GM19351 (cell line): Measurements from ENCODE around the gene OTX2.

ENCODE experiments used
- ATAC-seq: cut with Tn5 transposase; IDR thresholded peaks from one replicate; pipeline ENCODE4 v1.9.1; 2021; ENCODE audit warnings: mild to moderate bottlenecking, moderate library complexity; ENCODE audit not compliant: unreplicated experiment

OTX2 gene

DNA sequence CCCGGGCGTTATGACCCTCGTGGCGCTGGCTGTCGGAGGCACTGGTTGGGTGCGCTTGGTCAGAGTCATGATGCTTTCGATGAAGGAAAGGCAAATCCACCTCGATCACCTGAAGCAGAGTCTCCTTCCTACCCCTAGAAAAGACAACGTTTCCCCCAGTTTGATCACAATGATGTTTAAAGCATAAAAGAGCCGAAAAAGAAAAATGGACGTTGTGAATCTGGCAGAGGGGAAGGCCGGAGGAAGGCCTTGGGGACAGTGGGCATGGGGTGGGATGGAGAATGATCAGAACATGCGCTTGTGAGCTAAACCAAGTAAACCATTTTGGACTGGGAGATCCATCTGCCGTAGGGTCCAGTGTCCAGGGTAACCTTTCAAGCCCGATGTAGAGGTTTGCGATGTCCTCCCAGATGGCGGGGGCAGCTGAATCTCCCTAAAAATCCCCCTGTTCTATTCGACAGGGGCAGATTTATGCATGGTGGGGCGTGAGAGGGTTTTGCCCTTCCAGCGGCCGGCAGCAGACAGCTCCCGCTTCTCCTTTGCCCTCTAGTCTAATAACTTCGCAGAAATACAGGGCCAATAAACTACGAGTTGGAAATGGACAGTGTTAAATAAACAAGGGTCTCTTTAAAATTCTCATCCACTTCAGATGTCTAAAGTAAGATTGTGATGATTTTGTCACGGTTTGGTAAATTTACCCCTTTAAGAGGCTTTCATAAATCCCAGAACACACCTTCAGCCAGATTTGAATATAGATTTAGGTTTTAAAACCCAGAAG lies 2.3 kb upstream of the OTX2 start:
- ATAC-seq = no peak

- no peak for ATAC-seq
Measured at GRCh38 chr14:56811593-56812363, 1.5 kb upstream of the OTX2 start.

DNA sequence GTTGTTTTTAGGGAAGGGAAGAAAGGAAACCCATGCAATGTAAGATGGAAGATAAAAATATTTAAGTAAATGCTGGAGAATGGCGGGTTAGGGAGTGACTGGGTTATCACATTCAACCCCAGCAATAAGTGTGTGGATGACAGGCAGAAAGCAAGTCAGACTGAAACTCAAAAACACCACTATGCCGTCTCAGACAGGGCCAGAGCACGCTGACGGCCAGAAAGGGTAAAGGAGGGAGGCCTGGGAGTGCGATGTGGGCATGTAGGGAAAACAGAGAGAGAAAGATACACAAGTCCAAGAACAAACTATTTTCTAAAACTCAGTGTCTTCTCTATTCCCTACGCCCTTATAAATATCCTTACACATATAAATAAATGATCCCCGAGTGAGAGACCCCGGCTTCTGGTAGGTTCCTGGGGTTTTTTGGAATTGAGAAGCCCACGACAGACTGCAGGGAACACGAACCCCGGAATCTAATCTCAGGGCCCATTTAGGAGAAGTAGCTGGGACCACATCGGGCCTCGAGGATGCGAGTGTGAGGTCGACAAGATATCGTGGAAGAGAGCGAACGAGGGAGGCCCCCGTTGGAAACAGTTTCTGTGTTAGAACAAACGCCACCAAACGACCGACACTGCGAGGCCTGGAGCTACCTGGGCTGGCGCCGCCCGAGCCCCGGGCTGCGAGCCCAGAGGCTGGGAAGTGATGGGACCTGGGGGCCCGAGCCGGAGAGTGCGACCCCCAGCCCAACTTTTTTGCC lies 735 bp upstream of the OTX2 start:
- no peak for ATAC-seq

GRCh38 chr14:56809270-56810146 lies 771 bp downstream of the OTX2 start:
- no peak for ATAC-seq

GRCh38 chr14:56808383-56809269 lies 1.7 kb downstream of the OTX2 start:
- ATAC-seq = no peak

DNA sequence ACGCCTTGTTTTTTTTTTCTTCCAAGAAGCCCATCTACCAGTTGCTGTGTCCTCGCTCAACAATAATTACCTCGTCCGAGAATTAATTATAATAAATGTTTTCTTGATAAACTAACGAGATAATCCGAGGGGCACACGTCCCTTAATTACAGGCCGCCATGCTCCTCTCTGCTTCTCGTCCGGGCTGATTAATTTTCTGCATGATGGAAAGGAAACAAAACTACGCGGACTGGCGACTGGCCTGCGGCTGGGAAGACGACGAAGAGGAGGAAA lies 2.2 kb downstream of the OTX2 start:
- ATAC-seq = no peak

GRCh38 chr14:56807386-56808109 lies 2.7 kb downstream of the OTX2 start:
- ATAC-seq = no peak

DNA sequence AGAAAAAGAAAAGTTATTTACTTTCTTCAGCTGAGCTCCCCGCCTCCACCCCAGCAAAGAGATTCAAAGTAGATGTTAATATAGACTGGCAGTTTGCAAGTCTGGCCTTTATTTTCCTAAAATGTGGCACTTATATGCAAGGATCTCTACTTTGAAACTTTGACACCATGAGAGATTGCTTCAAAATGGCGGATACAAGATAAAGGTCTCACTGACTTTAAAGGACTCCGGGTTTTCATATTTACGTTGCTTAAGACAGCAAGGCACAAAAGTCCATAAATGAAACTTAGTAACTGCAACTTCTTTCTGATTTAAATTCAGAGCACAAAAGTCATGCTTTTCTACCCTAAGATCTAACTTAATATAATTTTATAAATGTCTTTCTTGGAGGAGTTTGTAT lies 3.5 kb downstream of the OTX2 start:
- no peak for ATAC-seq

DNA sequence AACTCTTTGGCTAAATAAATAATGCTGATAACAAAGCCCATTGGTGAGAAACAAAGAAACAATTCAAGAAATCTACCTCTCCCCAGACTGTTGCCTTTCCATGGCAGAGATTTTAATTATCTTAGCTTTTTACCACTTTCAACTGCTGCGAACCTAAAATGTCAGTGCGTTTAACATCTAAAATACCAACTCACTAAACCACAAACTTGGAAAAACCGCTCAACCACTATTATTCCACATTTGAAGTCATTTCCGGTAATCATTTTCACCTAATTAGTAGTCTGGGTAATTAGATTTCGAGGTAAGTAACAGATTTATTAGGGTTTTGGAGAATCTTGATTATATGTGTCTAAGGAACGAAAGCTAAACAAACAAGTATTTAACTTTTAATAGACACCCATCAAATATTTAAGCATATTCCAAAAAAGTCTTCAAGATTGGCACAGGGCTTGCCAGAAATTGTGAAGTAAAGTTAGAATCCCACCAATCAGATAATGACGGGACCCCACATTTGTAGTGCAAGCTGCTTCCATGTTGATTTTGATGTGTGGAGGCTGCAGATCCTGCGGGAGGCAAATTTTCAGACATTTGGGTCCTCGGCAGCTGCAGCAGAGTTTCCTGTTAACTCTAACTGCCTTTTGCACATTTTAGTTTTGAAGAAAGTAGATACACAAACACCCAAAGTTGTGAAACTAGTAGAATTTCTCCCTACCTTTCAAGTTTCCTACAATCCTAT lies 4.1 kb downstream of the OTX2 start:
- ATAC-seq = no peak

- no peak for ATAC-seq
Measured at GRCh38 chr14:56805201-56805991, 4.9 kb downstream of the OTX2 start.

- ATAC-seq = no peak
Measured at GRCh38 chr14:56803816-56804535, 6.3 kb downstream of the OTX2 start.

DNA sequence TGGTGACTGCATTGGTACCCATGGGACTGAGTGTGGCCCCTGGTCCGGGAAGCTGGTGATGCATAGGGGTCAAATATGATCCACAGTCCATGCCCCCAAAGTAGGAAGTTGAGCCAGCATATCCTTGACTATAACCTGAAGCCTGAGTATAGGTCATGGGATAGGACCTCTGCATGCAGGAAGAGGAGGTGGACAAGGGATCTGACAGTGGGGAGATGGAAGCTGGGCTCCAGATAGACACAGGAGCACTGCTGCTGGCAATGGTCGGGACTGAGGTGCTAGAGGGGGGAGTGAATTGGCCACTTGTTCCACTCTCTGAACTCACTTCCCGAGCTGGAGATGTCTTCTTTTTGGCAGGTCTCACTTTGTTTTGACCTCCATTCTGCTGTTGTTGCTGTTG lies 8.4 kb downstream of the OTX2 start:
- ATAC-seq = no peak

DNA sequence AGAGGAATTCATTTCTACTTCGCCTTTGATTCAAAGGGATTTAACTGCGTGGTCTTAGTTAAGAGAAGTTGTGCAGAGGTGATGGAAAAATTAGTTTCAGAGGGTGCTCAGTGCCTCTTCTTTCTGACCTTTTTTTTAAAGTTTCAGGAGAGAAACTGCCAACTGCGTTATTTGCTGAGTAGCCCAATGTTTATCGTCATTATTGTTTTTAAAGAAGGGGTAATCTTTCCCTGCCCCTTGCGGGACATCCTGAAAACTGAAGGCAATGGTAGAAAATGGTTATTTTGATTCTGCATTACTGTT lies 11.0 kb downstream of the OTX2 start:
- no peak for ATAC-seq

GRCh38 chr14:56798447-56799342 lies 11.6 kb downstream of the OTX2 start:
- no peak for ATAC-seq

- ATAC-seq = no peak
Measured at GRCh38 chr14:56797569-56798446, 12.5 kb downstream of the OTX2 start.
